ENCODE measurements around the gene GPLD1.

Gene GPLD1

GRCh38 chr6:24489470-24489869, at the start of gene GPLD1:
Gene GPLD1 (minus strand): TSS chr6:24489578. CDS start chr6:24489511, 67 bp downstream.
- no peak for TF ChIP-seq CTCF (IDR thresholded peaks at IDR 0.05; ENCODE audit: extremely low read depth, missing control alignments)

GRCh38 chr6:24537771-24538385, 48.5 kb upstream of the GPLD1 start:
- no peak for DNase-seq (ENCODE audit: low spot score)
- no peak for TF ChIP-seq CTCF (IDR thresholded peaks at IDR 0.05; ENCODE audit: extremely low read depth, missing control alignments)

More at GRCh38 chr6:24489470-24489869, at the start of gene GPLD1:
- no peak for DNase-seq (ENCODE audit: low spot score)

- TF ChIP-seq CTCF (IDR thresholded peaks at IDR 0.05; ENCODE audit: extremely low read depth, missing control alignments): no peak
- DNase-seq (ENCODE audit: low spot score): no peak
Observed at GRCh38 chr6:24537082-24537699, 47.8 kb upstream of the GPLD1 start.

- no peak for TF ChIP-seq CTCF (IDR thresholded peaks at IDR 0.05; ENCODE audit: extremely low read depth, missing control alignments)
Observed at GRCh38 chr6:24536466-24536865, 47.1 kb upstream of the GPLD1 start.

GRCh38 chr6:24535210-24535609, 45.8 kb upstream of the GPLD1 start:
- no peak for DNase-seq (ENCODE audit: low spot score)
- no peak for TF ChIP-seq CTCF (IDR thresholded peaks at IDR 0.05; ENCODE audit: extremely low read depth, missing control alignments)

More at GRCh38 chr6:24536466-24536865, 47.1 kb upstream of the GPLD1 start:
- DNase-seq (ENCODE audit: low spot score): no peak

GRCh38 chr6:24534329-24534728, 45.0 kb upstream of the GPLD1 start:
- TF ChIP-seq CTCF (IDR thresholded peaks at IDR 0.05; ENCODE audit: extremely low read depth, missing control alignments): no peak
- DNase-seq (ENCODE audit: low spot score): no peak

GRCh38 chr6:24529985-24530384, 40.6 kb upstream of the GPLD1 start:
- no peak for DNase-seq (ENCODE audit: low spot score)
- TF ChIP-seq CTCF (IDR thresholded peaks at IDR 0.05; ENCODE audit: extremely low read depth, missing control alignments): no peak
